K562 (cell line): ENCODE results near the gene UBXN6. TPM values are rescaled to one million over a fixed set of nuclear protein-coding genes. Genes with fewer than 3 reads are reported as not detected.

ENCODE experiments used
- ATAC-seq: fragments of 200-7000 bp; cut with Tn5 transposase; 3 replicates; pipeline ENCODE4 v1.9.1; 2020; ENCODE audit warnings: moderate library complexity
- BruUV-seq: library from RNA; stranded (reverse); fragments of 400-500 nt; replicated peaks from 2 replicates; lab custom pipeline; 2021; lab: Mats Ljungman, UMichigan
- CTCF ChIA-PET: fragments of 300-600 bp; formaldehyde crosslinking; extraction: SDS; loops from one replicate; lab custom pipeline; 2021; ENCODE audit warnings: low intra/inter-chr PET ratio; lab: Yijun Ruan, JAX
- POLR2A ChIA-PET: fragments of 300-600, 350-650 bp; sonication (Branson Sonifier 250); formaldehyde crosslinking; extraction: SDS; loops from one replicate; lab custom pipeline; 2021; ENCODE audit warnings: antibody characterized with exemption, inconsistent platforms; lab: Yijun Ruan, JAX
- DNase-seq, 4 experiments: peaks; one replicate each; pipeline versions ENCODE4 v3.0.0 to v3.0.0-alpha.2; 2011 to 2018; ENCODE audit warnings: low spot score in 3 of 4, mixed read lengths in 3 of 4; ENCODE audit errors: extremely low read depth in 1 of 4
- FAIRE-seq: peaks from 2 replicates; lab custom pipeline; 2011; peaks lifted over from hg19 to GRCh38; lab: Jason Lieb, UNC
- H2AFZ ChIP-seq: 2 replicates; pipeline ENCODE4 v1.6.0; 2011; ENCODE audit warnings: low read depth, low read length, control low read depth, inconsistent platforms
- H3K27ac ChIP-seq: fragments of 200-600 bp; 3 replicates; pipeline ENCODE4 v1.8.0; 2011; ENCODE audit warnings: low read depth, mild to moderate bottlenecking, control low read depth, inconsistent platforms, low read length, moderate library complexity, mixed read lengths; ENCODE audit errors: extremely low read depth
- H3K27me3 ChIP-seq, 2 experiments: fragments of 300-600 bp in 1 of 2; 2 replicates in 1 of 2; 3 replicates in 1 of 2; pipeline versions ENCODE4 v1.6.0 to v1.8.0; 2011; ENCODE audit warnings: inconsistent platforms in 2 of 2, low read length in 2 of 2, mild to moderate bottlenecking in 1 of 2, mixed read lengths in 1 of 2, moderate library complexity in 1 of 2; ENCODE audit not compliant: control insufficient read depth in 2 of 2, insufficient read depth in 2 of 2
- H3K36me3 ChIP-seq: fragments of 300-600 bp; 3 replicates; pipeline ENCODE4 v1.8.0; 2011; ENCODE audit warnings: mild to moderate bottlenecking, low read length, inconsistent platforms; ENCODE audit not compliant: control insufficient read depth, insufficient read depth
- H3K4me1 ChIP-seq, 2 experiments: fragments of 200-600 bp in 1 of 2; replicated peaks in 1 of 2; 2 replicates in 1 of 2; 3 replicates in 1 of 2; pipeline versions ENCODE4 v1.5.1 to v1.8.0; 2011; ENCODE audit warnings: inconsistent platforms in 2 of 2, low read length in 2 of 2, mild to moderate bottlenecking in 1 of 2, mixed read lengths in 1 of 2, moderate library complexity in 1 of 2; ENCODE audit not compliant: control insufficient read depth in 2 of 2, insufficient read depth in 2 of 2
- H3K4me2 ChIP-seq: 2 replicates; pipeline ENCODE4 v1.6.1; 2011; ENCODE audit warnings: low read length, control low read depth, inconsistent platforms, mixed read lengths; ENCODE audit not compliant: insufficient read depth
- H3K4me3 ChIP-seq: fragments of 200-600 bp; sonication (generic), shearing (Covaris generic); 2 replicates; pipeline ENCODE4 v1.5.1; 2016; ENCODE audit warnings: control low read depth, inconsistent platforms
- H3K79me2 ChIP-seq: fragments of 200-600 bp; 3 replicates; pipeline ENCODE4 v1.8.0; 2011; ENCODE audit warnings: low read length, inconsistent platforms; ENCODE audit not compliant: control insufficient read depth, insufficient read depth
- H3K9ac ChIP-seq, 2 experiments: 2 replicates each; pipeline versions ENCODE4 v1.6.0 to v1.6.1; 2011; ENCODE audit warnings: low read depth in 2 of 2, low read length in 2 of 2, control low read depth in 1 of 2, inconsistent platforms in 1 of 2, mild to moderate bottlenecking in 1 of 2, mixed read lengths in 1 of 2; ENCODE audit not compliant: insufficient read depth in 1 of 2
- H3K9me1 ChIP-seq: one replicate; pipeline ENCODE4 v1.6.0; 2011; ENCODE audit warnings: inconsistent platforms, mild to moderate bottlenecking, low read length, moderate library complexity; ENCODE audit not compliant: control insufficient read depth, insufficient read depth
- H3K9me3 ChIP-seq: replicated peaks from 2 replicates; pipeline ENCODE4 v1.5.1; 2011; ENCODE audit warnings: low read depth, low read length, inconsistent platforms; ENCODE audit not compliant: control insufficient read depth, insufficient read depth
- H4K20me1 ChIP-seq: replicated peaks from 2 replicates; pipeline ENCODE4 v1.6.1; 2011; ENCODE audit warnings: low read length, inconsistent platforms, mixed read lengths; ENCODE audit not compliant: control insufficient read depth, insufficient read depth
- BCOR ChIP-seq: fragments of 450-650 bp; IDR thresholded peaks from 2 replicates; pipeline ENCODE4 v1.6.1; 2016
- MAZ ChIP-seq, 2 experiments: fragments of 450-650 bp in 1 of 2; sonication (generic) in 1 of 2; formaldehyde crosslinking; IDR thresholded peaks in 1 of 2; conservative IDR thresholded peaks in 1 of 2; 2 replicates each; pipeline versions ENCODE4 v1.4.0 to v1.5.0; 2020; ENCODE audit warnings: mild to moderate bottlenecking in 1 of 2, missing genetic modification reagents in 1 of 2
- PHF8 ChIP-seq: fragments of 200-600 bp; sonication (generic); IDR thresholded peaks from 2 replicates; pipeline ENCODE4 v1.6.1; 2012; ENCODE audit warnings: mixed run types, mild to moderate bottlenecking, inconsistent platforms, low read length, moderate library complexity, borderline replicate concordance
- POLR2G ChIP-seq: fragments of 200-400 bp; formaldehyde crosslinking; IDR thresholded peaks from 2 replicates; pipeline ENCODE4 v1.6.1; 2017; ENCODE audit warnings: low read depth, mild to moderate bottlenecking, antibody characterized with exemption, low read length, moderate library complexity
- PRPF4 ChIP-seq: fragments of 200-400 bp; formaldehyde crosslinking; IDR thresholded peaks from one replicate; pipeline ENCODE4 v1.6.1; 2017; ENCODE audit warnings: low read length, low read depth, mild to moderate bottlenecking; ENCODE audit not compliant: insufficient read depth, poor library complexity, severe bottlenecking
- RBM22 ChIP-seq: fragments of 200-400 bp; formaldehyde crosslinking; IDR thresholded peaks from 2 replicates; pipeline ENCODE4 v1.6.1; 2018; ENCODE audit warnings: low read length, low read depth; ENCODE audit not compliant: poor library complexity, severe bottlenecking
- XRCC5 ChIP-seq: fragments of 200-400 bp; formaldehyde crosslinking; IDR thresholded peaks from 2 replicates; pipeline ENCODE4 v1.6.1; 2017; ENCODE audit warnings: low read depth, mild to moderate bottlenecking, low read length
- ZNF212 ChIP-seq: fragments of 450-650 bp; formaldehyde crosslinking; IDR thresholded peaks from 2 replicates; pipeline ENCODE4 v1.4.0; 2020; ENCODE audit warnings: mild to moderate bottlenecking
- ZNF217 ChIP-seq: sonication (generic); formaldehyde crosslinking; IDR thresholded peaks from 2 replicates; pipeline ENCODE4 v1.8.0; 2022; ENCODE audit warnings: mild to moderate bottlenecking, missing genetic modification reagents
- ZNF263 ChIP-seq: sonication (generic); formaldehyde crosslinking; IDR thresholded peaks from 2 replicates; pipeline ENCODE4 v1.8.0; 2022; ENCODE audit warnings: mild to moderate bottlenecking, missing genetic modification reagents, borderline replicate concordance
- ZNF57 ChIP-seq: fragments of 450-650 bp; formaldehyde crosslinking; IDR thresholded peaks from 2 replicates; pipeline ENCODE4 v1.4.0; 2020; ENCODE audit warnings: mild to moderate bottlenecking, moderate library complexity
- ZSCAN32 ChIP-seq: fragments of 450-650 bp; formaldehyde crosslinking; IDR thresholded peaks from 2 replicates; pipeline ENCODE4 v1.4.0; 2020; ENCODE audit warnings: mild to moderate bottlenecking, moderate library complexity
- WGBS: fragments of 100-300 bp; shearing (Covaris generic); methylation state at CpG from one replicate; pipeline ENCODE4 v1.1.6; 2016; ENCODE audit warnings: low coverage, mixed read lengths; ENCODE audit not compliant: insufficient coverage; ENCODE audit errors: missing lambda C conversion rate; 5-methylcytosine and 5-hydroxymethylcytosine counted together
- in situ Hi-C: fragments of 300-500 bp; cut with MboI; formaldehyde crosslinking; loops from 4 replicates; pipeline ENCODE4 v1.15.0; 2018; ENCODE audit warnings: inconsistent platforms, mixed read lengths
- intact Hi-C: fragments of 100-400 bp; cut with micrococcal nuclease; formaldehyde crosslinking; loops from 2 replicates; pipeline ENCODE4 v1.14.2; 2022
- polyA plus RNA-seq, 8 experiments: library from polyadenylated mRNA; depleted of rRNA in 4 of 8; stranded (reverse) in 5 of 8; unstranded in 3 of 8; fragments of >200 nt; fragmentation: Nextera tagmentation in 2 of 8; fragmentation: Illumina TruSeq in 1 of 8; extraction: Ambion mirVana in 2 of 8; extraction: Trizol in 1 of 8; gene quantifications; 2 replicates each; pipeline versions ENCODE4 v1.2.1 to v1.2.3, GENCODE V29; 2011 to 2014; ENCODE audit warnings: inconsistent platforms in 1 of 8, missing spikeins in 1 of 8
- total RNA-seq, 7 experiments: library from RNA; depleted of rRNA in 6 of 7; stranded (reverse); fragments of >200 nt in 6 of 7; fragmentation: Illumina TruSeq in 2 of 7; extraction: Trizol in 2 of 7; gene quantifications; 2 replicates each; pipeline versions ENCODE4 v1.2.1 to v1.2.3, GENCODE V29; 2011 to 2021; ENCODE audit warnings: low replicate concordance in 1 of 7
- TF ChIP-seq, protein P1 (sequence below): fragments of 450-650 bp; IDR thresholded peaks from 2 replicates; pipeline ENCODE4 v1.6.1; 2017; ENCODE audit warnings: mild to moderate bottlenecking, moderate library complexity

The UBXN6 gene
- total and polyA plus RNA-seq, 9 of the 15 experiments (the other 6 are each of a cell fraction or from before 2014, with no cell fraction given): 0.48 to 90.2 (median 29.5) TPM

- TF ChIP-seq ZNF57: no peak
- peak; percentile 44; the same call in 1 of the 2 replicates for TF ChIP-seq POLR2G
- TF ChIP-seq RBM22: peak; percentile 33
- Histone ChIP-seq H3K9me1 (peaks cover 3% of the 10 kb centered on the region), H3K9ac (0 out of 4 replicates have a peak overlapping the region, but pooled peaks of 1 of the 2 experiments have one; percentile 35), H3K4me1 (peaks cover 0 to 72% of the 10 kb centered on the region in 2 experiments; a peak in 2 of 5 replicates), H2AFZ (no peak overlapping the region), H3K79me2 (no peaks in the 10 kb centered on the region), H3K27me3 (no peaks in the 10 kb centered on the region), H3K27ac (no peak overlapping the region), H3K4me2 (no peak overlapping the region), H3K4me3 (no peak overlapping the region), H4K20me1 (peaks cover 5% of the 10 kb centered on the region; the same call in 1 of the 2 replicates), H3K36me3 (peaks cover 21% of the 10 kb centered on the region; the same call in 1 of the 3 replicates), H3K9me3 (no peaks in the 10 kb centered on the region)
- 89% methylated on average over 15 of the region's 23 CpGs for WGBS
- DNase-seq (no peak), FAIRE-seq (no peak), ATAC-seq (no peak)
- CTCF ChIA-PET: no interaction called here
- no TSS peak for BruUV-seq
- intact Hi-C loops (no loop called here), in situ Hi-C loops (no loop called here)
- POLR2A ChIA-PET: interaction anchor here (0.6 to 1.3 kb wide), 2 partner anchors 33 to 137 kb away, joined by 3 read pairs; no protein-coding TSS in a partner anchor
These were observed 46.7 kb upstream of the UBXN6 start for GRCh38 chr19:4504297-4504701.

DNA sequence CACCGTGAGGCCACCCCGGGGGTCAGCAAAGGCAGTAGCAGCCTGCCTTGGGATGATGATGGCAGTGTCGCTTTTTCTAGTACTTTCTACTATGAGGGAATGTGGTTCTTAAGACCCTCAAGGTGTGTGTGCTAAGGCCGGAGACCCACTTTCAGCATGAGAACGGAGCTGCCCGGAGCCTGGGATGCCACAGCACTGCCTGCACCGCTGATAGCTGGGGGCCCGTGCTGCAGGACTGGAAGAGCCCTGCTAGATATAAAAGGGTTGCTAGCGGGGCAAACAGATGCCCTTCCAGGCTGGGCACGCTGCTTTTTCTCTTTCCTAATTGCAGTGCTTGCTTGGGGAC lies 46.2 kb upstream of the UBXN6 start:
- TF ChIP-seq ZSCAN32 (CRISPR knock-in tag) (no peak), ZNF263 (CRISPR knock-in tag) (no peak), ZNF212 (CRISPR knock-in tag) (no peak), ZNF217 (CRISPR knock-in tag) (no peak), XRCC5 (no peak), PHF8 (no peak), BCOR (no peak), PRPF4 (no peak), MAZ (CRISPR knock-in tag; conservative IDR thresholded peaks at IDR 0.05 in 1 of 2, IDR thresholded peaks at IDR 0.05 in 1 of 2) (no peak)
- TF ChIP-seq, protein P1, sequence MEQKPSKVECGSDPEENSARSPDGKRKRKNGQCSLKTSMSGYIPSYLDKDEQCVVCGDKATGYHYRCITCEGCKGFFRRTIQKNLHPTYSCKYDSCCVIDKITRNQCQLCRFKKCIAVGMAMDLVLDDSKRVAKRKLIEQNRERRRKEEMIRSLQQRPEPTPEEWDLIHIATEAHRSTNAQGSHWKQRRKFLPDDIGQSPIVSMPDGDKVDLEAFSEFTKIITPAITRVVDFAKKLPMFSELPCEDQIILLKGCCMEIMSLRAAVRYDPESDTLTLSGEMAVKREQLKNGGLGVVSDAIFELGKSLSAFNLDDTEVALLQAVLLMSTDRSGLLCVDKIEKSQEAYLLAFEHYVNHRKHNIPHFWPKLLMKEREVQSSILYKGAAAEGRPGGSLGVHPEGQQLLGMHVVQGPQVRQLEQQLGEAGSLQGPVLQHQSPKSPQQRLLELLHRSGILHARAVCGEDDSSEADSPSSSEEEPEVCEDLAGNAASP: no peak
- intact Hi-C loops: no loop called here
- peaks cover 0 to 71% of the 10 kb centered on the region in 2 experiments; a peak in 2 of 5 replicates for H3K4me1 ChIP-seq
- no peaks in the 10 kb centered on the region for H3K27me3 ChIP-seq
- H3K4me2 ChIP-seq: no peak overlapping the region
- no TSS peak for BruUV-seq
- DNase-seq (no peak), FAIRE-seq (no peak), ATAC-seq (no peak)
- H3K36me3 ChIP-seq: peaks cover 22% of the 10 kb centered on the region; the same call in 1 of the 3 replicates
- H3K27ac ChIP-seq: no peak overlapping the region
- peaks cover 3% of the 10 kb centered on the region for H3K9me1 ChIP-seq
- no peak overlapping the region for H2AFZ ChIP-seq
- no peaks in the 10 kb centered on the region for H3K79me2 ChIP-seq
- H3K9ac ChIP-seq: no peak overlapping the region
- in situ Hi-C loops: no loop called here
- no peaks in the 10 kb centered on the region for H3K9me3 ChIP-seq
- no peak overlapping the region for H3K4me3 ChIP-seq
- peaks cover 5% of the 10 kb centered on the region; the same call in 1 of the 2 replicates for H4K20me1 ChIP-seq
- ChIA-PET CTCF (no interaction called here), POLR2A (interaction anchor here (1.3 kb wide), 1 partner anchor 33 kb away, joined by 3 read pairs; no protein-coding TSS in a partner anchor)
- 83% methylated on average over 10 of the region's 10 CpGs for WGBS
